ENCODE measurements around the gene PTPRM. TPM values are rescaled to one million over a fixed set of nuclear protein-coding genes. Genes with fewer than 3 reads are reported as not detected.

The PTPRM gene
- total and polyA plus RNA-seq, 2 of the 8 experiments (the other 6 are each of a cell fraction or from before 2014, with no cell fraction given): 4.1 to 7.0 TPM

GRCh38 chr18:7658701-7659100 lies 91.6 kb downstream of the PTPRM start (continued):
- TF ChIP-seq CHD7 (IDR thresholded peaks at IDR 0.05; ENCODE audit: insufficient replicate concordance, low read length): no peak
- TF ChIP-seq CEBPB (IDR thresholded peaks at IDR 0.05; ENCODE audit: low read depth, low read length): no peak
- TF ChIP-seq NANOG (IDR thresholded peaks at IDR 0.05; ENCODE audit: insufficient read depth, low read depth, low read length, poor library complexity, severe bottlenecking): no peak
- no peak for TF ChIP-seq POU5F1 (IDR thresholded peaks at IDR 0.05; ENCODE audit: low read depth, low read length)
- TF ChIP-seq HDAC6 (IDR thresholded peaks at IDR 0.05; ENCODE audit: low read depth, low read length): no peak
- TF ChIP-seq NRF1 (IDR thresholded peaks at IDR 0.05; ENCODE audit: low read depth, low read length): no peak
- TF ChIP-seq ASH2L (IDR thresholded peaks at IDR 0.05; ENCODE audit: low read length): no peak
- TF ChIP-seq, protein P1, sequence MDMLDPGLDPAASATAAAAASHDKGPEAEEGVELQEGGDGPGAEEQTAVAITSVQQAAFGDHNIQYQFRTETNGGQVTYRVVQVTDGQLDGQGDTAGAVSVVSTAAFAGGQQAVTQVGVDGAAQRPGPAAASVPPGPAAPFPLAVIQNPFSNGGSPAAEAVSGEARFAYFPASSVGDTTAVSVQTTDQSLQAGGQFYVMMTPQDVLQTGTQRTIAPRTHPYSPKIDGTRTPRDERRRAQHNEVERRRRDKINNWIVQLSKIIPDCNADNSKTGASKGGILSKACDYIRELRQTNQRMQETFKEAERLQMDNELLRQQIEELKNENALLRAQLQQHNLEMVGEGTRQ (IDR thresholded peaks at IDR 0.05; ENCODE audit: low read length): no peak
- TF ChIP-seq RXRA (IDR thresholded peaks at IDR 0.05; ENCODE audit: insufficient read depth, low read depth, low read length): no peak
- TF ChIP-seq ZNF274 (IDR thresholded peaks at IDR 0.05; ENCODE audit: borderline replicate concordance, extremely low read depth, low read length): no peak
